HEK293 (cell line): ENCODE data around the gene PDZD2.

ENCODE experiments used
- CTCF ChIA-PET: fragments of 350-600 bp; formaldehyde crosslinking; extraction: SDS; loops from one replicate; lab custom pipeline; 2021; ENCODE audit warnings: antibody characterized with exemption; lab: Yijun Ruan, JAX
- POLR2A ChIA-PET: fragments of 300-600 bp; formaldehyde crosslinking; extraction: SDS; loops from one replicate; lab custom pipeline; 2020; ENCODE audit warnings: antibody characterized with exemption, inconsistent platforms; lab: Yijun Ruan, JAX
- H3K27ac ChIP-seq: fragments of 200-500 bp; sonication (Bioruptor generic); 2 replicates; pipeline ENCODE4 v1.5.1; 2014; ENCODE audit warnings: low read depth, low read length, control low read depth, inconsistent platforms; ENCODE audit errors: extremely low read depth
- H3K36me3 ChIP-seq, 2 experiments: fragments of 200-500 bp in 1 of 2; sonication (Bioruptor generic) in 1 of 2; 1 replicate in 1 of 2; 2 replicates in 1 of 2; pipeline ENCODE4 v1.5.1; 2014 to 2017; ENCODE audit warnings: inconsistent platforms in 2 of 2, low read length in 2 of 2; ENCODE audit not compliant: control insufficient read depth in 2 of 2, insufficient read depth in 1 of 2
- H3K4me1 ChIP-seq: fragments of 200-500 bp; sonication (Bioruptor generic); 2 replicates; pipeline ENCODE4 v1.5.1; 2014; ENCODE audit warnings: mild to moderate bottlenecking, low read length, inconsistent platforms; ENCODE audit not compliant: control insufficient read depth, insufficient read depth
- H3K4me3 ChIP-seq: 2 replicates; pipeline ENCODE4 v1.5.1; 2011; ENCODE audit warnings: low read depth, mild to moderate bottlenecking, control low read depth, low read length, moderate library complexity
- H3K9me3 ChIP-seq: fragments of 200-500 bp; sonication (Bioruptor generic); 2 replicates; pipeline ENCODE4 v1.5.1; 2014; ENCODE audit warnings: low read depth, low read length, inconsistent platforms; ENCODE audit not compliant: control insufficient read depth, insufficient read depth
- PATZ1 ChIP-seq: fragments of 450-650 bp; formaldehyde crosslinking; IDR thresholded peaks from 2 replicates; pipeline ENCODE4 v1.5.1; 2016; ENCODE audit warnings: missing biosample characterization, missing genetic modification characterization
- YY2 ChIP-seq: fragments of 450-650 bp; formaldehyde crosslinking; IDR thresholded peaks from 2 replicates; pipeline ENCODE4 v1.5.1; 2016; ENCODE audit warnings: missing biosample characterization, missing genetic modification characterization
- ZNF274 ChIP-seq, 2 experiments: fragments of 200-500 bp in 1 of 2; fragments of 450-650 bp in 1 of 2; sonication (Bioruptor generic) in 1 of 2; formaldehyde crosslinking in 1 of 2; IDR thresholded peaks; 2 replicates each; pipeline versions ENCODE4 v1.5.1 to v1.6.1; 2014 to 2016; ENCODE audit warnings: borderline replicate concordance in 1 of 2, inconsistent platforms in 1 of 2, low read length in 1 of 2, missing biosample characterization in 1 of 2, missing genetic modification characterization in 1 of 2
- ZNF362 ChIP-seq: fragments of 450-650 bp; formaldehyde crosslinking; IDR thresholded peaks from 2 replicates; pipeline ENCODE4 v1.5.1; 2016; ENCODE audit warnings: missing biosample characterization, missing genetic modification characterization
- ZNF433 ChIP-seq: fragments of 450-650 bp; formaldehyde crosslinking; IDR thresholded peaks from 2 replicates; pipeline ENCODE4 v1.5.1; 2016; ENCODE audit warnings: missing biosample characterization, missing genetic modification characterization, low read depth
- ZNF670 ChIP-seq: fragments of 450-650 bp; formaldehyde crosslinking; IDR thresholded peaks from 2 replicates; pipeline ENCODE4 v1.5.1; 2016; ENCODE audit warnings: missing biosample characterization, missing genetic modification characterization, low read depth
- ZNF768 ChIP-seq: fragments of 450-650 bp; formaldehyde crosslinking; IDR thresholded peaks from 2 replicates; pipeline ENCODE4 v1.5.1; 2018; ENCODE audit warnings: missing biosample characterization, mild to moderate bottlenecking, missing genetic modification characterization
- ZNF791 ChIP-seq: fragments of 450-650 bp; formaldehyde crosslinking; IDR thresholded peaks from 2 replicates; pipeline ENCODE4 v1.5.1; 2016; ENCODE audit warnings: missing biosample characterization, missing genetic modification characterization
- TF ChIP-seq, protein P1 (sequence below): fragments of 450-650 bp; formaldehyde crosslinking; IDR thresholded peaks from 2 replicates; pipeline ENCODE4 v1.5.1; 2017; ENCODE audit warnings: missing biosample characterization, missing genetic modification characterization
- TF ChIP-seq, protein P2 (sequence below): fragments of 450-650 bp; formaldehyde crosslinking; IDR thresholded peaks from 2 replicates; pipeline ENCODE4 v1.5.1; 2016; ENCODE audit warnings: missing biosample characterization, missing genetic modification characterization
- TF ChIP-seq, protein P3 (sequence below): fragments of 450-650 bp; formaldehyde crosslinking; IDR thresholded peaks from 2 replicates; pipeline ENCODE4 v1.5.1; 2016; ENCODE audit warnings: missing biosample characterization, missing genetic modification characterization
- TF ChIP-seq, protein P4 (sequence below): fragments of 450-650 bp; formaldehyde crosslinking; conservative IDR thresholded peaks from 2 replicates; pipeline ENCODE4 v1.5.1; 2016; ENCODE audit warnings: low read depth, missing biosample characterization, missing genetic modification characterization

The PDZD2 gene

DNA sequence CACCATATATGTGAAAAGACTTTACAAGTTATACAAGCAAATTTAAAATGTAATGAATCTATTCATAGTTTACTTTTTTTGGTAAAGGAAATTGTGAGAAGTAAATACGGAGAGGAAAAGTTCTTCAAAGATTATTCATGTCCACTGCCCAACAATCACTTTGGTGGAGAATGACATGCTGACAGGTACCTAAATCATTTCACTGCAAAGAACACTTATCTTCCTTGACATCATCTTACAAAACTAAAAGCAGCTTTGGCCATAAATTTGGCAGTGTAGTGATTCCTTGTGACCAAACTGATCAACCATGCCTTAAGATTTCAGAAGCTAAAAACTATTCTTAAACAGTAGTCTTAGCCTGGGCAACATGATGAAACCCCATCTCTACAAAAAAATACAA is 492.7 kb downstream of the PDZD2 start (continued):
- TF ChIP-seq, protein P1, sequence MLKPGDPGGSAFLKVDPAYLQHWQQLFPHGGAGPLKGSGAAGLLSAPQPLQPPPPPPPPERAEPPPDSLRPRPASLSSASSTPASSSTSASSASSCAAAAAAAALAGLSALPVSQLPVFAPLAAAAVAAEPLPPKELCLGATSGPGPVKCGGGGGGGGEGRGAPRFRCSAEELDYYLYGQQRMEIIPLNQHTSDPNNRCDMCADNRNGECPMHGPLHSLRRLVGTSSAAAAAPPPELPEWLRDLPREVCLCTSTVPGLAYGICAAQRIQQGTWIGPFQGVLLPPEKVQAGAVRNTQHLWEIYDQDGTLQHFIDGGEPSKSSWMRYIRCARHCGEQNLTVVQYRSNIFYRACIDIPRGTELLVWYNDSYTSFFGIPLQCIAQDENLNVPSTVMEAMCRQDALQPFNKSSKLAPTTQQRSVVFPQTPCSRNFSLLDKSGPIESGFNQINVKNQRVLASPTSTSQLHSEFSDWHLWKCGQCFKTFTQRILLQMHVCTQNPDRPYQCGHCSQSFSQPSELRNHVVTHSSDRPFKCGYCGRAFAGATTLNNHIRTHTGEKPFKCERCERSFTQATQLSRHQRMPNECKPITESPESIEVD (tag by site-specific recombination): peak; percentile 9; the same call in 1 of the 2 replicates
- no peak for TF ChIP-seq ZNF768 (tag by site-specific recombination)
- no peak for TF ChIP-seq ZNF670

- POLR2A ChIA-PET: no interaction called here
- no peak overlapping the region for H3K4me3 ChIP-seq
- H3K4me1 ChIP-seq: peaks cover 18% of the 10 kb centered on the region
- TF ChIP-seq ZNF274 (IDR thresholded peaks at IDR 0.05; ENCODE audit: low read length): no peak
- no peak for TF ChIP-seq ZNF274 (tag by site-specific recombination; IDR thresholded peaks at IDR 0.05; ENCODE audit: borderline replicate concordance)
- peak; percentile 91 for TF ChIP-seq ZNF362 (tag by site-specific recombination)
- TF ChIP-seq, protein P2, sequence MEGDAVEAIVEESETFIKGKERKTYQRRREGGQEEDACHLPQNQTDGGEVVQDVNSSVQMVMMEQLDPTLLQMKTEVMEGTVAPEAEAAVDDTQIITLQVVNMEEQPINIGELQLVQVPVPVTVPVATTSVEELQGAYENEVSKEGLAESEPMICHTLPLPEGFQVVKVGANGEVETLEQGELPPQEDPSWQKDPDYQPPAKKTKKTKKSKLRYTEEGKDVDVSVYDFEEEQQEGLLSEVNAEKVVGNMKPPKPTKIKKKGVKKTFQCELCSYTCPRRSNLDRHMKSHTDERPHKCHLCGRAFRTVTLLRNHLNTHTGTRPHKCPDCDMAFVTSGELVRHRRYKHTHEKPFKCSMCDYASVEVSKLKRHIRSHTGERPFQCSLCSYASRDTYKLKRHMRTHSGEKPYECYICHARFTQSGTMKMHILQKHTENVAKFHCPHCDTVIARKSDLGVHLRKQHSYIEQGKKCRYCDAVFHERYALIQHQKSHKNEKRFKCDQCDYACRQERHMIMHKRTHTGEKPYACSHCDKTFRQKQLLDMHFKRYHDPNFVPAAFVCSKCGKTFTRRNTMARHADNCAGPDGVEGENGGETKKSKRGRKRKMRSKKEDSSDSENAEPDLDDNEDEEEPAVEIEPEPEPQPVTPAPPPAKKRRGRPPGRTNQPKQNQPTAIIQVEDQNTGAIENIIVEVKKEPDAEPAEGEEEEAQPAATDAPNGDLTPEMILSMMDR (tag by site-specific recombination): no peak
- TF ChIP-seq, protein P3, sequence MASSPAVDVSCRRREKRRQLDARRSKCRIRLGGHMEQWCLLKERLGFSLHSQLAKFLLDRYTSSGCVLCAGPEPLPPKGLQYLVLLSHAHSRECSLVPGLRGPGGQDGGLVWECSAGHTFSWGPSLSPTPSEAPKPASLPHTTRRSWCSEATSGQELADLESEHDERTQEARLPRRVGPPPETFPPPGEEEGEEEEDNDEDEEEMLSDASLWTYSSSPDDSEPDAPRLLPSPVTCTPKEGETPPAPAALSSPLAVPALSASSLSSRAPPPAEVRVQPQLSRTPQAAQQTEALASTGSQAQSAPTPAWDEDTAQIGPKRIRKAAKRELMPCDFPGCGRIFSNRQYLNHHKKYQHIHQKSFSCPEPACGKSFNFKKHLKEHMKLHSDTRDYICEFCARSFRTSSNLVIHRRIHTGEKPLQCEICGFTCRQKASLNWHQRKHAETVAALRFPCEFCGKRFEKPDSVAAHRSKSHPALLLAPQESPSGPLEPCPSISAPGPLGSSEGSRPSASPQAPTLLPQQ (tag by site-specific recombination): no peak
- TF ChIP-seq, protein P4, sequence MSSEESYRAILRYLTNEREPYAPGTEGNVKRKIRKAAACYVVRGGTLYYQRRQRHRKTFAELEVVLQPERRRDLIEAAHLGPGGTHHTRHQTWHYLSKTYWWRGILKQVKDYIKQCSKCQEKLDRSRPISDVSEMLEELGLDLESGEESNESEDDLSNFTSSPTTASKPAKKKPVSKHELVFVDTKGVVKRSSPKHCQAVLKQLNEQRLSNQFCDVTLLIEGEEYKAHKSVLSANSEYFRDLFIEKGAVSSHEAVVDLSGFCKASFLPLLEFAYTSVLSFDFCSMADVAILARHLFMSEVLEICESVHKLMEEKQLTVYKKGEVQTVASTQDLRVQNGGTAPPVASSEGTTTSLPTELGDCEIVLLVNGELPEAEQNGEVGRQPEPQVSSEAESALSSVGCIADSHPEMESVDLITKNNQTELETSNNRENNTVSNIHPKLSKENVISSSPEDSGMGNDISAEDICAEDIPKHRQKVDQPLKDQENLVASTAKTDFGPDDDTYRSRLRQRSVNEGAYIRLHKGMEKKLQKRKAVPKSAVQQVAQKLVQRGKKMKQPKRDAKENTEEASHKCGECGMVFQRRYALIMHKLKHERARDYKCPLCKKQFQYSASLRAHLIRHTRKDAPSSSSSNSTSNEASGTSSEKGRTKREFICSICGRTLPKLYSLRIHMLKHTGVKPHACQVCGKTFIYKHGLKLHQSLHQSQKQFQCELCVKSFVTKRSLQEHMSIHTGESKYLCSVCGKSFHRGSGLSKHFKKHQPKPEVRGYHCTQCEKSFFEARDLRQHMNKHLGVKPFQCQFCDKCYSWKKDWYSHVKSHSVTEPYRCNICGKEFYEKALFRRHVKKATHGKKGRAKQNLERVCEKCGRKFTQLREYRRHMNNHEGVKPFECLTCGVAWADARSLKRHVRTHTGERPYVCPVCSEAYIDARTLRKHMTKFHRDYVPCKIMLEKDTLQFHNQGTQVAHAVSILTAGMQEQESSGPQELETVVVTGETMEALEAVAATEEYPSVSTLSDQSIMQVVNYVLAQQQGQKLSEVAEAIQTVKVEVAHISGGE: no peak
- no peak for TF ChIP-seq ZNF433 (tag by site-specific recombination)
- no peak for TF ChIP-seq ZNF791 (tag by site-specific recombination)
- TF ChIP-seq, protein P1 (tag by site-specific recombination): 0 out of 2 replicates have a peak, but pooled peaks have one; percentile 11
- no peak for TF ChIP-seq PATZ1 (tag by site-specific recombination)
- no peak for TF ChIP-seq YY2 (tag by site-specific recombination)
- TF ChIP-seq, all 188 proteins: peak for 2
- Histone ChIP-seq H3K36me3 (peaks cover 22 to 34% of the 10 kb centered on the region in 2 experiments), H3K9me3 (no peaks in the 10 kb centered on the region), H3K27ac (no peak overlapping the region)
- CTCF ChIA-PET: interaction anchor here (0.7 kb wide), 1 partner anchor 278 kb away, joined by 3 read pairs; no protein-coding TSS in a partner anchor
Observed at GRCh38 chr5:32132757-32133156, 493.8 kb downstream of the PDZD2 start.
